ENCODE results near the gene OXLD1. TPM values are rescaled to one million over a fixed set of nuclear protein-coding genes. Genes with fewer than 3 reads are reported as not detected.

Gene OXLD1
- total RNA-seq, 2 donors from 2014 or later, result 30.2 to 36.5 TPM

GRCh38 chr17:81690066-81690465 is 23.7 kb upstream of the OXLD1 start:
- TF ChIP-seq CTCF (conservative IDR thresholded peaks at IDR 0.05), result no peak
- H3K27ac Mint-ChIP-seq, result peak overlapping the region; percentile 64

GRCh38 chr17:81688616-81689015 is 22.2 kb upstream of the OXLD1 start:
- Histone ChIP-seq H3K4me3 (ENCODE audit: low read length) (no peak overlapping the region), H3K27ac (ENCODE audit: low read depth, low read length) (no peak overlapping the region), H3K9me3 (ENCODE audit: control insufficient read depth, low read length) (no peaks in the 10 kb centered on the region), H3K27me3 (ENCODE audit: control insufficient read depth, insufficient read depth, low read length, poor library complexity, severe bottlenecking) (no peaks in the 10 kb centered on the region), H3K9ac (ENCODE audit: extremely low read depth, low read length, poor library complexity, severe bottlenecking) (no peak overlapping the region), H3K4me1 (ENCODE audit: control insufficient read depth, insufficient read depth, low read length) (peaks cover 5% of the 10 kb centered on the region), H3K36me3 (ENCODE audit: control insufficient read depth, insufficient read depth, low read length) (peaks cover 63% of the 10 kb centered on the region)
- H3K36me3 Mint-ChIP-seq (ENCODE audit: low read depth), result peaks cover 47% of the 10 kb centered on the region
- no peaks in the 10 kb centered on the region for H3K9me3 Mint-ChIP-seq
- no peak for DNase-seq
- TF ChIP-seq CTCF (conservative IDR thresholded peaks at IDR 0.05), result no peak
- peaks cover 7% of the 10 kb centered on the region for H3K4me1 Mint-ChIP-seq
- 93 to 100% methylated on average over 9 to 14 of the region's 14 CpGs for WGBS, 2 experiments (ENCODE audit: insufficient coverage in 1 of 2, insufficient read length in 1 of 2)
- no peak overlapping the region for H3K27ac Mint-ChIP-seq
- H3K27me3 Mint-ChIP-seq (ENCODE audit: insufficient read depth), result no peaks in the 10 kb centered on the region
- H3K4me3 Mint-ChIP-seq, result no peak overlapping the region

More at GRCh38 chr17:81690066-81690465, 23.7 kb upstream of the OXLD1 start:
- no peak for DNase-seq
- Mint-ChIP-seq H3K36me3 (ENCODE audit: low read depth) (peaks cover 50% of the 10 kb centered on the region), H3K9me3 (no peaks in the 10 kb centered on the region), H3K27me3 (ENCODE audit: insufficient read depth) (no peaks in the 10 kb centered on the region), H3K4me1 (no peaks in the 10 kb centered on the region), H3K4me3 (no peak overlapping the region)
- H3K4me1 ChIP-seq (ENCODE audit: control insufficient read depth, insufficient read depth, low read length), result no peaks in the 10 kb centered on the region
- H3K27ac ChIP-seq (ENCODE audit: low read depth, low read length), result no peak overlapping the region
- peaks cover 69% of the 10 kb centered on the region for H3K36me3 ChIP-seq (ENCODE audit: control insufficient read depth, insufficient read depth, low read length)
- no peaks in the 10 kb centered on the region for H3K9me3 ChIP-seq (ENCODE audit: control insufficient read depth, low read length)
- H3K4me3 ChIP-seq (ENCODE audit: low read length), result no peak overlapping the region
- WGBS, 2 experiments (ENCODE audit: insufficient coverage in 1 of 2, insufficient read length in 1 of 2), result 92 to 94% methylated on average over 17 to 18 of the region's 18 CpGs
- H3K27me3 ChIP-seq (ENCODE audit: control insufficient read depth, insufficient read depth, low read length, poor library complexity, severe bottlenecking), result no peaks in the 10 kb centered on the region
- no peak overlapping the region for H3K9ac ChIP-seq (ENCODE audit: extremely low read depth, low read length, poor library complexity, severe bottlenecking)

GRCh38 chr17:81687770-81688541 is 21.6 kb upstream of the OXLD1 start:
- H3K27ac Mint-ChIP-seq, result no peak overlapping the region
- H3K36me3 Mint-ChIP-seq (ENCODE audit: low read depth), result peaks cover 47% of the 10 kb centered on the region
- no peak overlapping the region for H3K4me3 Mint-ChIP-seq
- DNase-seq, result peak; percentile 48
- no peaks in the 10 kb centered on the region for H3K9me3 ChIP-seq (ENCODE audit: control insufficient read depth, low read length)
- no peak overlapping the region for H3K9ac ChIP-seq (ENCODE audit: extremely low read depth, low read length, poor library complexity, severe bottlenecking)
- H3K4me1 ChIP-seq (ENCODE audit: control insufficient read depth, insufficient read depth, low read length), result peaks cover 5% of the 10 kb centered on the region
- no peak for TF ChIP-seq CTCF (conservative IDR thresholded peaks at IDR 0.05)
- no peak overlapping the region for H3K27ac ChIP-seq (ENCODE audit: low read depth, low read length)
- 91 to 95% methylated on average over 12 to 41 of the region's 41 CpGs for WGBS, 2 experiments (ENCODE audit: insufficient coverage in 1 of 2, insufficient read length in 1 of 2)
- peaks cover 63% of the 10 kb centered on the region for H3K36me3 ChIP-seq (ENCODE audit: control insufficient read depth, insufficient read depth, low read length)
- H3K9me3 Mint-ChIP-seq, result no peaks in the 10 kb centered on the region
- H3K27me3 ChIP-seq (ENCODE audit: control insufficient read depth, insufficient read depth, low read length, poor library complexity, severe bottlenecking), result no peaks in the 10 kb centered on the region
- no peaks in the 10 kb centered on the region for H3K27me3 Mint-ChIP-seq (ENCODE audit: insufficient read depth)
- peaks cover 7% of the 10 kb centered on the region for H3K4me1 Mint-ChIP-seq
- H3K4me3 ChIP-seq (ENCODE audit: low read length), result no peak overlapping the region

Data from endodermal cell (in vitro differentiated cells).